Stimulated activated CD8-positive, alpha-beta memory T cell treated with anti-CD3 and anti-CD28 coated beads, Interleukin-12 subunit alpha, Interleukin-12 subunit beta, amount 100 ng/mL, for 4 hours (primary cell): Measurements from ENCODE around the gene SREBF2.

Source experiments
- DNase-seq: peaks from one replicate; pipeline ENCODE4 v3.0.0-alpha.2; 2020; ENCODE audit warnings: low read depth

The SREBF2 gene

DNA sequence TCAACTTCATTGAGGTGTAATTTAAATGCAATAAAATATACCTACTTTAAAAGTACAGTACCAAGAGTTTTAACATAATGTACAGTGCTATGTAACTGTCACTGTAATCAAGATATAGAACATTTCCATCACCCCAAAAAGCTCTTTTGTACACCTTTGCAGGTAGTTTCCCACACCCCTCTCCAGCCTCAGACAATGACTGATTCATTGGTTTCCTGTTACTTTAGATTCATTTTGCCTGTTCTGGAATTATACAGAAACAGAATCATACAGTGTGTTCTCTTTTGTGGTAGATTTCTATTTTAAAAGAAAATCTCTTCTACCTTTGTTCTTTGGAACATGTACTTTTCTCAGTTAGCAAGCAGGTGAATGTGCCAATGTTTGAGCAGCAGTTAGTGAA is 43.8 kb downstream of the SREBF2 start:
- DNase-seq: no peak

DNA sequence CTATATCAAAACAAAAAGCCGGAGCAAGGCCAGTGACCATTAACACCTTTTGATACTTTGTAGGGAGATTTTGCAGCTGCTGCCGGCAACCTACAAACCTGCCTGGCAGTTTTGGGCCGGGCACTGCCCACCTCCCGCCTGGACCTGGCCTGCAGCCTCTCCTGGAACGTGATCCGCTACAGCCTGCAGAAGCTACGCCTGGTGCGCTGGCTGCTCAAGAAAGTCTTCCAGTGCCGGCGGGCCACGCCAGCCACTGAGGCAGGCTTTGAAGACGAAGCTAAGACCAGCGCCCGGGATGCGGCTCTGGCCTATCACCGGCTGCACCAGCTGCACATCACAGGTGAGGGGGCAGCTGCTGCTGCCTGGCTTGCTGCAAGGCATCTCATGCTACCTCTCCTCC is 47.7 kb downstream of the SREBF2 start:
- DNase-seq: no peak

DNA sequence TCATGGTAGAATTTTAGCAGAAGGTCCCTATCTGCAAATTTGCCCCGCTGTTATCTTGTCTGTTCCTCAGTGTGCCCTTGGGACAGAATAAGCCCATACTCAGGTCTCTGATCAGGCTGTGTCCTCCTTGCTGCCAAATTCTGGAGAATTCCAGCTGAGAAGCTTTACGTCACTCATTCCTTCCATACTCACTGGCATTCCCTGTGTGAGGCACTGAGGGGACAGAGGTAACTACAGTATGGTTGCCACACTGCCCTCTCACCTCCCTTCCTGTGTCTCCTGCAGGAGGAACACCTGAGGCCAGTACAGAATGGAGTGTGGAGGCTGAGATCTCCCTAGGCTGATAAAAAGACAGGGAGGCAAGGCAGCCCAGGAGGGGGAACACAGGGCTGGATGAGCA is 50.5 kb downstream of the SREBF2 start:
- no peak for DNase-seq

- DNase-seq: no peak
Measured at GRCh38 chr22:41885116-41885515, 52.2 kb downstream of the SREBF2 start.

DNA sequence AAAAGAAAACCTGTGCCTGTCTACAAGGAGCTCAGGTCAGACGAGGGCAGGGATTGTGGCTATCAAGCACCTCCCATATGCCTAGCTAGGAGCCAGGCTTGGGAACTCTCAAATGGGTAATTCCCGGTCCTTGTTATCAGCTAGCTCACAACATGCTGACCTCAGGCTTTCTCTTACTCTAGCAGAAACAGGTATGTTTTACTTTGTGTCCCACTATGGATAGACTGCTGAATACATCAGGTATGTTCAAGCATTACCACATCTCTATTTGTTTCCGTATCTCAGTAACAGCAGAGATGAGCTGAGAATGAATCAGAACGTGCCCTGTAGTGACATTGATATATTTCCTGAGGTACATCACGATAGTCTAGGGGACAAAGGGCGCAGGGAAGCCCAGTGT is 52.6 kb downstream of the SREBF2 start:
- no peak for DNase-seq

DNA sequence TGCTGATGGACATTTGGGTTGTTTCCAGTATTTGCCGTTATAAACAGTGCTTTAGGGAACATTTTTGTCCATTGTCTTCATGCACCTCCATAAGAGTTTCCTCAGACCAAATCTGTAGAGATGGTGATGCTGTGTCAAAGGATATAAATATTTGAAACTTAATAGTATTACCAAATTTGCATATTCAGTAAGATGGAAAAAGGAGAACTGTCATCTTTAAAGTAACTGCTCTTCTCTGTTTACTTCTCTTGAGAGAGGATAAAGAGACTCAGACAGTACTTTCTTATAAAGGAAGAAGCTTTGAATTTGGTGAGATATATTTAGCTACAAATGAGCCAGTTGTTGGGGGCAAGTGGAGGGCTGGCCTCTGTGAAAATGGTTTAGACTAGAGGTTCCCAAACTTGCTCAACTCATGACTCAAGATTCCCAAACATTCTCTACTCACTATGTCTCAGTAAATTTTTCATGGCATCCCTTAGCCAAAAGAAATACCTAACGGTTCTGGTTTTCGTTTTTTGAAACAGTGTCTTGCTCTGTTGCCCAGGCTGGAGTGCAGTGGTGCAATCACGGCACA is 55.8 kb downstream of the SREBF2 start:
- no peak for DNase-seq

DNA sequence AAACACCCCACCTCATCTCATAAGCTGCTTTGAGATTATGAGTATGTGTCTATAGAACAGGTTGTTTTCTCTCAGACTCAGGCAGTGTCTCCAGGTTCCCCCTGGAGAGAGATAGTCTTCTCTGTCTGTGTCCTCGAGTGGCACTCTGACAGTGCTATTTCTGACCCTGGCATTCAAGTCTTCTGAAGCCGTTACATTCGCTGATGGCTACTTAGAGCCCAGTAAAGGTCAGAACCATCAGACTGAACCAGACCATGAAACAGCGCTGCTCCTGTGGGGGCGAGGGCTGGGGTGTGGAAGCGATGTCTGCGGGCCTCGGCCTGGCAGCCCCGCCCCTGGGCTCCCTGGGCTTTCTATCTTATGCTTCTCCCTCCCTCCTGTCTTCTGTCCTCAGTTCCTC is 58.5 kb downstream of the SREBF2 start:
- DNase-seq: no peak

DNA sequence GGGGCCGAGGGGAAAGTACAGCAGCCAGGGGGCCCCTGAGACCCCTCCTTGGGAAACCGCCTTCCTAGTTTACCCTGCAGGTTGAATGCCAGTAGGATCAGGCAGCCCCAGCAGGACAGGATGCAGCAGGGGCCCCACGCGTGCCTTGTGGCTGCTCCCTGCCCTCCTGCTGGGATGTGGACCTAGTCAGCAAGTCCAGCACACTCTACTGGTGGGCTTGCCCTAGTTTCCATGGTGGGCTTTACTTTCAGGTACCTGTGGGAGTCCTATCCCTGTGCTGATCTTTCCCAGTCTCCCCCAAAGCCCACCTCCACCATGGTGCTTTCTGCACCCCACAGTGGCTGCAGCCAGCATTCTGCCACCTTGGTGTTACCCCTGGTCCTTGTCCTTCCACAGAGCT is 59.8 kb downstream of the SREBF2 start:
- no peak for DNase-seq

- DNase-seq: no peak
Measured at GRCh38 chr22:41893591-41894375, 60.9 kb downstream of the SREBF2 start.

DNA sequence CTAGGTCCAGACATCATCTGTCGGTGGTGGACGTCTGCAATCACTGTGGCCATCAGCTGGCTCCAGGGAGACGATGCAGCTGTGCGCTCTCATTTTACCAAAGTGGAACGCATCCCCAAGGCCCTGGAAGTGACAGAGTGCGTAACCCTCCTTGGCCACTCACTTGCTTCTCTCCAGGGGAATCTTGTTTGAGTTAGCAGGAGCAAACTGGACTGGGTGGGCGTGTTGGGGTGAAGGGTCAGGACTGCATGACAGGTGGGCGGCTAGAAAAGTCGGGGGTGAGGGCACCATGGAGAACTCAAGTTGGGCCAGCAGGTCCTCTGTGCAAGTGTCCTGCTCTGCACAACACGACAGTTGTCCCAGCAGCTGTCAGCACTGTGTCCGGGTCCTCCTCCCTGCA is 65.7 kb downstream of the SREBF2 start:
- no peak for DNase-seq

DNA sequence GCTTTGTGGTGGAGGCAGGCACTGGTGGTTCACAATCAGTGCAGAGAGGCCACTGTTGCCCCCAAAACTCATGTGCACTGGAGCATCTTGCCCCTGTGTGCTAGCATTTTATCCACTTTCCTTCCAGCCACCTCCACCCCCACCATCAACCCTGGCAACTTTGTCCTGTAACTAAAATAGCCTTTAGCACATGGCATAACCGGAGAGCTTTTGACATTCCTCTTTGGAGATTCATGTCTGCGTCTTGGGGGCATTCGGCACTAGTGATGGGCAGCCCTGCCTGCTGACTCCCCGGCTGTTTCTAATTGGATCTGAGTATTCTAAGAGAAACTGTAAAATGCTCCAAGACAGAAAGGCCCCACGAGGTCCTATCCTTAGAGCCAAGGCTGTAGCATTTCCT is 66.2 kb downstream of the SREBF2 start:
- no peak for DNase-seq

GRCh38 chr22:41899992-41900651 is 67.2 kb downstream of the SREBF2 start:
- no peak for DNase-seq

- no peak for DNase-seq
Measured at GRCh38 chr22:41900652-41901312, 67.9 kb downstream of the SREBF2 start.

- no peak for DNase-seq
Measured at GRCh38 chr22:41902016-41902415, 69.1 kb downstream of the SREBF2 start.

- no peak for DNase-seq
Measured at GRCh38 chr22:41902932-41903421, 70.1 kb downstream of the SREBF2 start.

DNA sequence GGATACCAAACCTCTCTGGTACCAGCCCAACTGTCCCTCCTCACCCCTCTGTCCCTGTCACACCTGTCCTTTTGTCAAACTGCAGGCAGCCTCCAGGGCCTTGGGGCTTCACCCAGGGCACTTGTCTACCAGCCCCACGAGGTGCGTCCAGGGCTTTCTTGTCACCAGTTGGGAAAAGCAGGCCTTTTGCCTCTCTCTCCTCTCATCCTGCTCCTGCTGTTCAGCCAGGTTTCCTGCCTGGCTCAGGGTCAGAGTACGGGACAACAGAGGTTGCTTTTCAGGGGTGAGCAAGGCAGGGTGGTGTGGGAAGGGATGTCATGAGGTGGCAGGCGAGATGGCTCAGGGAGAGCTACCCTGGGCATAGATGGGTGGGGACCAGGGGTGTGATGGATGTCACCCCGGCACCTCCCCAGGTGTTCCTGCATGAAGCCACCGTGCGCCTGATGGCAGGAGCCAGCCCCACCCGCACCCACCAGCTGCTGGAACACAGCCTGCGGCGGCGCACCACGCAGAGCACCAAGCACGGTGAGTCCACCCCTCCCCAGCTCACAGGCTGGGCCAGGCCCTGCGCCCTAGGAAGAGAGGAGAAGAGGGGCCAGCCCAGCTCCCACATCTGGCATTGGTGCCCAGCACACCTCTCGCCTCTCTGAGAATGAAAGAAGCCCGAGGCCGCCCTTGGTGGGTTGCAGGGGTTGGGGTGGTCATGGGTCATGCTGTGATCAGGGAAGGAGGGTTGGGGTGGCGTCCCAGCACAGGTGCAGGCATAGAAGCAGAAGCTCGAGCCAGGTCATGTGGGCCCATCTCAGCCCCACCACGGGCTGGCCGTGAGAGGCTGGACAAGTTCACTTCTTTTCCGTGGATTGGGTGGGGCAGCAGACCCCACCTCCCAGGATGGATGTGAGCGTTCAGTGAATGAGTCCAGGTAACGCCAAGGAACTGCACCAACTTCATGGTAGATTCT is 71.8 kb downstream of the SREBF2 start:
- DNase-seq: no peak

DNA sequence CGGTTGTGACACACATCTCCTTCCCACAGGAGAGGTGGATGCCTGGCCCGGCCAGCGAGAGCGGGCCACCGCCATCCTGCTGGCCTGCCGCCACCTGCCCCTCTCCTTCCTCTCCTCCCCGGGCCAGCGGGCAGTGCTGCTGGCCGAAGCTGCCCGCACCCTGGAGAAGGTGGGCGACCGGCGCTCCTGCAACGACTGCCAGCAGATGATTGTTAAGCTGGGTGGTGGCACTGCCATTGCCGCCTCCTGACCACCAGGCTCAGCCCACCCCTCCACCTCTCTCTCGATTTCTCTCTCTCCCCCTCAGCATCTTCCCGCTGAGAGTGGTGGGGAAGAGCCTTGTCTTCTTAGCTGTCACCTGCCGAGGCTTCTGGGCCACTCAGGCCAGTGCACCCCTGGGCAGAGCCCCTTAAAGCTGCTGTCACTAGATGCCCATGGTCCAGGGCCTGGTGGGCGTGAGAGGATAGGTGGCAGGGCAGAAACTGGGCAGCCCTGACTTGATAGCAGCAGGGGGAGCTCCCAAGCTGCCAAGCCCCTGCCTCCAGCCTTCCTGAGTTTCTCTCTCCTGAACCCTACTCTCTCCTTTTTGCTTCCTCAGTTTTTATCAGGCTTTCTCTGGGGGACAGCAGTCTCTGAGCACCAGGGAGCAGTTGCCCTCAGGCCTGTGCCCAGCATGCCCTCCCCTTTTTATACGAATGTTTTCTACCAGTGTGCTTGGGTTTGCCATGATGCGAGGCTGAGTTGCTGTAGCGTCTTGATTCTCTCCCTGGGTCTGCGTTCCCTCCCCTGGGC is 72.7 kb downstream of the SREBF2 start:
- no peak for DNase-seq

DNA sequence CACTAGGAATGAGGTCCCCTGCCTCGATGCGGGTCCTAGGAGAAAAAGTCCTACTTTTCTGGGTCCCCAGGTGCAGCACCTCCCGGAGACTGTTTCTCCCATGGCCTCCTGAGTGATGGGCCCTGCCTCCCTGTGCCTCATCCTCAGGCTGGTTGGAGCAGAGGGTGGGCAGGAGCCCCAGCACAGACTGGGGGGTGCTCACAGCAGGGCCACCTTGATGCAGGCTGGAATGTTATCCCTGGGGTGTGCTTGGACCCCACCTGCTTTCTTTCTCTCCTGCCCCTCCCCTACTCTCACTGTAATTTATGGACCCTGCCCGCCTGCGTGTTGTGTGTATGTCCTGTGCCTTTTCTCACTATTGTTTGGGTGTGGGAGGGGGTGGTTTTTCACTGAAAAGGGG is 73.9 kb downstream of the SREBF2 start:
- no peak for DNase-seq

GRCh38 chr22:41907436-41908401 is 74.8 kb downstream of the SREBF2 start:
- DNase-seq: no peak
